ENCODE results near the gene SCN7A. TPM values are rescaled to one million over a fixed set of nuclear protein-coding genes. Genes with fewer than 3 reads are reported as not detected.

Gene SCN7A
- polyA plus RNA-seq, 2 of the 4 experiments (the other 2 are of a cell fraction): not detected

GRCh38 chr2:166375736-166376487 is 118.1 kb downstream of the SCN7A start, which contains the start of gene SCN9A (continued):
- TF ChIP-seq RARB (CRISPR knock-in tag; IDR thresholded peaks at IDR 0.05) (no peak), POLR2A (IDR thresholded peaks at IDR 0.05; ENCODE audit: low read length) (peak; percentile 53; the same call in 1 of the 2 replicates), RNF2 (IDR thresholded peaks at IDR 0.05; ENCODE audit: borderline replicate concordance, low read depth) (no peak), HOXA7 (CRISPR knock-in tag; IDR thresholded peaks at IDR 0.05) (no peak), HEYL (CRISPR knock-in tag; IDR thresholded peaks at IDR 0.05) (no peak), USF2 (IDR thresholded peaks at IDR 0.05) (no peak), FOXS1 (CRISPR knock-in tag; IDR thresholded peaks at IDR 0.05) (no peak), NFE2L2 (conservative IDR thresholded peaks at IDR 0.05; ENCODE audit: low read length) (no peak), ZNF302 (CRISPR knock-in tag; IDR thresholded peaks at IDR 0.05) (no peak), CHD2 (IDR thresholded peaks at IDR 0.05; ENCODE audit: low read length, partially characterized antibody) (no peak), TFCP2L1 (CRISPR knock-in tag; IDR thresholded peaks at IDR 0.05) (no peak)

- ATAC-seq: peak; percentile 47 to 52
Measured at GRCh38 chr2:166375195-166375735, 118.8 kb downstream of the SCN7A start.

GRCh38 chr2:166373951-166374350 is 120.1 kb downstream of the SCN7A start:
- peak overlapping the region; percentile 76 for H3K4me2 ChIP-seq

More at GRCh38 chr2:166375195-166375735, 118.8 kb downstream of the SCN7A start:
- DNase-seq (ENCODE audit: low read depth in 1 of 2, low spot score in 1 of 2) (peak in 1 of 2 experiments; percentile 36), FAIRE-seq (no peak)
- Histone ChIP-seq H3K27ac (peak overlapping the region; percentile 84 to 88), H3K9me3 (no peaks in the 10 kb centered on the region), H3K4me3 (peak overlapping the region; percentile 63), H3K4me2 (peak overlapping the region; percentile 76), H3K4me1 (peaks cover 40% of the 10 kb centered on the region)
- ChIA-PET POLR2A (interaction anchor here (0.9 to 3.8 kb wide), 6 partner anchors 9 to 44 kb away, joined by 4 to 22 read pairs (median 10); no protein-coding TSS in a partner anchor), CTCF (interaction anchor here (0.7 to 4.7 kb wide), 7 partner anchors 10 to 194 kb away, joined by 3 to 25 read pairs (median 5); no protein-coding TSS in a partner anchor)
- TF ChIP-seq E2F6 (IDR thresholded peaks at IDR 0.05; ENCODE audit: borderline replicate concordance, low read depth) (0 out of 2 replicates have a peak, but pooled peaks have one; percentile 13), MAFK (IDR thresholded peaks at IDR 0.05; ENCODE audit: partially characterized antibody) (no peak), RNF2 (IDR thresholded peaks at IDR 0.05; ENCODE audit: borderline replicate concordance, low read depth) (no peak), BCL3 (IDR thresholded peaks at IDR 0.05) (no peak; the same call in 2 of the 3 replicates), NR3C1 (IDR thresholded peaks at IDR 0.05) (no peak), CHD2 (IDR thresholded peaks at IDR 0.05; ENCODE audit: low read length, partially characterized antibody) (no peak)
- 4% methylated on average over 16 of the region's 17 CpGs for WGBS (ENCODE audit: missing lambda C conversion rate)

More at GRCh38 chr2:166373951-166374350, 120.1 kb downstream of the SCN7A start:
- POLR2A ChIA-PET: interaction anchor here (1.3 to 3.8 kb wide), 2 partner anchors 12 to 37 kb away, joined by 4 to 22 read pairs; no protein-coding TSS in a partner anchor
- H3K4me1 ChIP-seq: peaks cover 49% of the 10 kb centered on the region
- FAIRE-seq (no peak), DNase-seq (ENCODE audit: low read depth in 1 of 2, low spot score in 1 of 2) (peak; percentile 47 to 80), ATAC-seq (peak in 1 of 2 experiments; percentile 11; a peak in 1 of 6 replicates)
- CTCF ChIA-PET: interaction anchor here (2.2 to 4.7 kb wide), 3 partner anchors 11 to 36 kb away, joined by 8 to 25 read pairs (median 20); no protein-coding TSS in a partner anchor
- peak overlapping the region; percentile 63; the same call in 2 of the 3 replicates for H3K4me3 ChIP-seq
- no peak for TF ChIP-seq ELK1 (IDR thresholded peaks at IDR 0.05; ENCODE audit: low read depth, low read length)
- no peak for TF ChIP-seq FOSL2 (IDR thresholded peaks at IDR 0.05)
- TF ChIP-seq FOSL2 (CRISPR knock-in tag; IDR thresholded peaks at IDR 0.05): peak; percentile 44
- TF ChIP-seq EHMT2 (IDR thresholded peaks at IDR 0.05; ENCODE audit: low read depth): no peak
- TF ChIP-seq CEBPB (IDR thresholded peaks at IDR 0.05): no peak
- H3K27ac ChIP-seq: peak overlapping the region; percentile 63 to 84; a peak in 4 of 6 replicates
- H3K9me3 ChIP-seq: no peaks in the 10 kb centered on the region

All from A549 (cell line).